ENCODE measurements around the gene CD302. TPM values are rescaled to one million over a fixed set of nuclear protein-coding genes. Genes with fewer than 3 reads are reported as not detected.

Gene CD302
- total and polyA plus RNA-seq, 2 of the 4 experiments (the other 2 are of a cell fraction), result 3.8 to 4.0 TPM

DNA sequence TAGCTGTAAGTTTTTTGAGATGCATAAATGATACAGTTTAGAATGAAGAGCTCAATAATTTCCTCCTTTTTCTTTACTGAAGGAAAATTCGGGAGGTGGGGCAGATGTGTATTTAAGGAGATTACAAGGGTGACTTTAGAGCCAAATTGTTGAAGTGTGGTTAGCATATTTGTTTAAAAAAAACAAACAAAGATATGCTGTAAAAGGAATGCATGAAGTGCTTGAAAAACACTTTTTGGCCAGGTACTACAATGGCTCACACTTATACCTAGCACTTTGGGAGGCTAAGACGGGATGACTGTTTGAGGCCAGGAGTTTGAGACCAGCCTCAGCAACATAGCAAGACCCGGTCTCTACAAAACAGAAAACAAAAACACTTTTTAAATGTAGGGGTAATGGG lies 38.4 kb downstream of the CD302 start:
- H3K9me3 ChIP-seq (ENCODE audit: control insufficient read depth, insufficient read depth, low read length), result no peaks in the 10 kb centered on the region
- H3K9ac ChIP-seq (ENCODE audit: low read depth, low read length), result no peak overlapping the region
- H3K56ac ChIP-seq (ENCODE audit: extremely low read depth, insufficient read depth, low read length), result no peak overlapping the region
- H3K4ac ChIP-seq (ENCODE audit: low read depth, low read length), result no peak overlapping the region
- no peak overlapping the region for H2BK15ac ChIP-seq (ENCODE audit: low read depth, low read length)
- no peak overlapping the region for H4K5ac ChIP-seq (ENCODE audit: low read depth, low read length)
- POLR2A ChIA-PET (ENCODE audit: unreplicated experiment), result no interaction called here
- no peak overlapping the region for H3K18ac ChIP-seq (ENCODE audit: low read depth, low read length)
- H3K14ac ChIP-seq (replicated peaks; ENCODE audit: low read depth, low read length), result no peak overlapping the region
- H2AK5ac ChIP-seq (ENCODE audit: low read depth, low read length), result no peak overlapping the region
- intact Hi-C loops (cut with micrococcal nuclease) (loop anchor here (2.0 kb wide), 1 partner anchor 17 kb away; no protein-coding TSS in a partner anchor), dilution Hi-C loops (cut with HindIII; ENCODE audit: low sequenced_read_pairs, unreplicated experiment) (no loop called here), in situ Hi-C loops (cut with MboI; ENCODE audit: low sequenced_read_pairs) (no loop called here)
- H3K4me1 ChIP-seq (ENCODE audit: control insufficient read depth, insufficient read depth, low read length), result peaks cover 3% of the 10 kb centered on the region
- H2AK9ac ChIP-seq (replicated peaks; ENCODE audit: low read depth, low read length, poor library complexity), result no peak overlapping the region
- no peak overlapping the region for H3K4me3 ChIP-seq (ENCODE audit: insufficient read depth, low read depth, low read length)
- ATAC-seq (ENCODE audit: low read depth) (no peak), DNase-seq (no peak)
- H2AFZ ChIP-seq (replicated peaks; ENCODE audit: low read length, poor library complexity), result no peak overlapping the region
- no peak overlapping the region for H2BK120ac ChIP-seq (ENCODE audit: low read depth, low read length)
- H4K8ac ChIP-seq (ENCODE audit: low read depth in 2 of 2, low read length in 2 of 2), result no peak overlapping the region
- CTCF ChIA-PET, result interaction anchor here (0.6 kb wide), 1 partner anchor 468 kb away, joined by 3 read pairs; no protein-coding TSS in a partner anchor
- peaks cover 29% of the 10 kb centered on the region for H3K36me3 ChIP-seq (ENCODE audit: control insufficient read depth, insufficient read depth, low read length)
- H2BK5ac ChIP-seq (ENCODE audit: low read depth, low read length, poor library complexity, severe bottlenecking), result no peak overlapping the region
- H3K4me2 ChIP-seq (ENCODE audit: low read depth, low read length), result no peak overlapping the region
- BruUV-seq (replicated peaks), result TSS peak; percentile 25
- no peaks in the 10 kb centered on the region for H3K27me3 ChIP-seq (ENCODE audit: control insufficient read depth, insufficient read depth, low read length)
- H4K91ac ChIP-seq (ENCODE audit: insufficient read depth, low read depth, low read length), result no peak overlapping the region
- no peak overlapping the region for H3K27ac ChIP-seq (ENCODE audit: insufficient read depth, low read length)
- no peak overlapping the region for H2BK20ac ChIP-seq (ENCODE audit: low read depth, low read length)
- TF ChIP-seq FOS (IDR thresholded peaks at IDR 0.05; ENCODE audit: low read depth, low read length), result no peak
- no peak for TF ChIP-seq MXI1 (IDR thresholded peaks at IDR 0.05; ENCODE audit: borderline replicate concordance, low read depth, low read length)
- TF ChIP-seq SMC3 (IDR thresholded peaks at IDR 0.05; ENCODE audit: low read depth, low read length), result no peak
- no peak for TF ChIP-seq RAD21 (IDR thresholded peaks at IDR 0.05; ENCODE audit: low read length)
- no peak for TF ChIP-seq BHLHE40 (IDR thresholded peaks at IDR 0.05; ENCODE audit: low read depth, low read length)
- no peak for TF ChIP-seq CEBPB (IDR thresholded peaks at IDR 0.05; ENCODE audit: low read depth, low read length)
- no CpG with 5 or more reads among the region's 3 CpGs for WGBS, 2 experiments (ENCODE audit: extremely low coverage in 2 of 2, insufficient read length in 1 of 2)
- H3K23ac ChIP-seq (ENCODE audit: low read depth, low read length), result no peak overlapping the region
- H4K20me1 ChIP-seq (ENCODE audit: insufficient read depth, low read length), result peaks cover 42% of the 10 kb centered on the region
- H3K79me1 ChIP-seq (ENCODE audit: low read depth in 1 of 2, low read length in 2 of 2), result peaks cover 25 to 61% of the 10 kb centered on the region in 2 experiments
- 0 out of 2 replicates have a peak, but pooled peaks cover 3% of the 10 kb centered on the region for H3K9me1 ChIP-seq (ENCODE audit: insufficient read depth, low read length)
